PC-3 (cell line): ENCODE measurements around the gene SLC10A7. TPM values are rescaled to one million over a fixed set of nuclear protein-coding genes. Genes with fewer than 3 reads are reported as not detected.

Experiments
- ATAC-seq: fragments of 200-7000 bp; cut with Tn5 transposase; 2 replicates; pipeline ENCODE4 v1.9.1; 2020; ENCODE audit warnings: mild to moderate bottlenecking, moderate library complexity
- BruUV-seq: library from RNA; stranded (reverse); fragments of 400-500 nt; replicated peaks from 2 replicates; lab custom pipeline; 2021; lab: Mats Ljungman, UMichigan
- CTCF ChIA-PET: fragments of 300-600 bp; sonication (Branson Sonifier 250); formaldehyde crosslinking; loops from one replicate; lab custom pipeline; 2022; ENCODE audit warnings: antibody characterized with exemption; lab: Charles Lee
- POLR2A ChIA-PET: fragments of 300-600 bp; sonication (Branson Sonifier 250); formaldehyde crosslinking; loops from one replicate; lab custom pipeline; 2022; ENCODE audit warnings: antibody characterized with exemption; ENCODE audit not compliant: unreplicated experiment; lab: Charles Lee
- DNase-seq: peaks from one replicate; pipeline ENCODE4 v3.0.0-alpha.2; 2015
- H2AFZ ChIP-seq: fragments of 300-600 bp; sonication (generic); 2 replicates; pipeline ENCODE4 v1.6.0; 2016; ENCODE audit warnings: antibody characterized with exemption, low read length
- H3F3A ChIP-seq: fragments of 300-600 bp; sonication (generic); one replicate; pipeline ENCODE4 v1.6.0; 2017; ENCODE audit warnings: antibody characterized with exemption, low read length, control low read depth, mild to moderate bottlenecking; ENCODE audit not compliant: unreplicated experiment
- H3K27ac ChIP-seq: fragments of 300-600 bp; sonication (generic); 2 replicates; pipeline ENCODE4 v1.5.1; 2016; ENCODE audit warnings: mild to moderate bottlenecking, low read length
- H3K27me3 ChIP-seq: fragments of 300-600 bp; sonication (generic); 2 replicates; pipeline ENCODE4 v1.6.1; 2016; ENCODE audit warnings: low read length, mixed read lengths
- H3K36me3 ChIP-seq: fragments of 300-600 bp; sonication (generic); 2 replicates; pipeline ENCODE4 v1.6.1; 2016; ENCODE audit warnings: low read depth, mixed run types, low read length, mixed read lengths
- H3K4me1 ChIP-seq: fragments of 300-600 bp; sonication (generic); 2 replicates; pipeline ENCODE4 v1.5.1; 2016; ENCODE audit warnings: low read length; ENCODE audit not compliant: insufficient read depth
- H3K4me2 ChIP-seq: fragments of 300-600 bp; sonication (generic); 2 replicates; pipeline ENCODE4 v1.6.0; 2016; ENCODE audit warnings: low read length
- H3K4me3 ChIP-seq: fragments of 300-600 bp; sonication (generic); 2 replicates; pipeline ENCODE4 v1.5.1; 2016; ENCODE audit warnings: mild to moderate bottlenecking, low read length, mixed read lengths
- H3K79me2 ChIP-seq: fragments of 300-600 bp; sonication (generic); 2 replicates; pipeline ENCODE4 v1.6.1; 2017; ENCODE audit warnings: low read length, mixed read lengths
- H3K9ac ChIP-seq: fragments of 300-600 bp; sonication (generic); 2 replicates; pipeline ENCODE4 v1.6.0; 2016; ENCODE audit warnings: mild to moderate bottlenecking, low read length
- H3K9me2 ChIP-seq: fragments of 300-600 bp; sonication (generic); replicated peaks from 2 replicates; pipeline ENCODE4 v1.6.1; 2016; ENCODE audit warnings: mixed run types, low read length, mixed read lengths
- H3K9me3 ChIP-seq: fragments of 300-600 bp; sonication (generic); 2 replicates; pipeline ENCODE4 v1.6.1; 2016; ENCODE audit warnings: low read length, mixed read lengths
- H4K20me1 ChIP-seq: fragments of 300-600 bp; sonication (generic); 2 replicates; pipeline ENCODE4 v1.6.1; 2016; ENCODE audit warnings: low read length, mixed read lengths
- CTCF ChIP-seq: fragments of 300-600 bp; sonication (generic); conservative IDR thresholded peaks from 2 replicates; pipeline ENCODE4 v1.5.1; 2017; ENCODE audit warnings: antibody characterized with exemption, low read depth, mild to moderate bottlenecking, low read length
- EZH2 ChIP-seq: fragments of 300-600 bp; sonication (generic); IDR thresholded peaks from one replicate; pipeline ENCODE4 v1.6.1; 2017; ENCODE audit warnings: antibody characterized with exemption, mild to moderate bottlenecking, low read length; ENCODE audit not compliant: unreplicated experiment
- EZH2phosphoT487 ChIP-seq: fragments of 300-600 bp; sonication (generic); IDR thresholded peaks from 2 replicates; pipeline ENCODE4 v1.6.1; 2018; ENCODE audit warnings: mild to moderate bottlenecking, antibody characterized with exemption, low read length, borderline replicate concordance
- intact Hi-C: fragments of 100-400 bp; cut with micrococcal nuclease; formaldehyde crosslinking; loops from 2 replicates; pipeline ENCODE4 v1.9.0; 2023
- total RNA-seq: library from RNA; depleted of rRNA; stranded (reverse); fragments of >200 nt; gene quantifications from 2 replicates; pipeline ENCODE4 v1.2.3, GENCODE V29; 2014

The SLC10A7 gene
- total RNA-seq, 1 experiment from 2014 or later = 9.1 TPM

- no peak for TF ChIP-seq CTCF
- Histone ChIP-seq H3K4me3 (no peak overlapping the region), H3K9ac (no peak overlapping the region), H3K9me3 (no peaks in the 10 kb centered on the region), H3K4me2 (no peak overlapping the region), H3K79me2 (no peaks in the 10 kb centered on the region), H2AFZ (no peak overlapping the region), H3K9me2 (no peaks in the 10 kb centered on the region), H3K27ac (no peak overlapping the region), H3F3A (no peaks in the 10 kb centered on the region), H3K4me1 (no peaks in the 10 kb centered on the region), H3K27me3 (no peaks in the 10 kb centered on the region), H4K20me1 (no peaks in the 10 kb centered on the region), H3K36me3 (no peaks in the 10 kb centered on the region)
- BruUV-seq = no TSS peak
- ATAC-seq (no peak), DNase-seq (no peak)
- intact Hi-C loops = no loop called here
- ChIA-PET CTCF (no interaction called here), POLR2A (no interaction called here)
Measured at GRCh38 chr4:146229406-146229805, 292.3 kb downstream of the SLC10A7 start.

GRCh38 chr4:146224326-146224966 is 297.3 kb downstream of the SLC10A7 start:
- no peaks in the 10 kb centered on the region for H3K36me3 ChIP-seq
- TF ChIP-seq EZH2phosphoT487 (no peak), EZH2 (no peak), CTCF (no peak)
- CTCF ChIA-PET = no interaction called here
- no peak overlapping the region for H3K4me2 ChIP-seq
- ATAC-seq = no peak
- no peak overlapping the region for H2AFZ ChIP-seq
- H3K9me3 ChIP-seq = no peaks in the 10 kb centered on the region
- H3K4me3 ChIP-seq = no peak overlapping the region
- peaks cover 9% of the 10 kb centered on the region for H3K4me1 ChIP-seq
- peak; percentile 7 for DNase-seq
- H3K79me2 ChIP-seq = no peaks in the 10 kb centered on the region
- BruUV-seq = no TSS peak
- H3K9me2 ChIP-seq = no peaks in the 10 kb centered on the region
- H3F3A ChIP-seq = no peaks in the 10 kb centered on the region
- intact Hi-C loops = no loop called here
- H3K27ac ChIP-seq = no peak overlapping the region
- no peak overlapping the region for H3K9ac ChIP-seq
- POLR2A ChIA-PET = no interaction called here
- no peaks in the 10 kb centered on the region for H3K27me3 ChIP-seq
- H4K20me1 ChIP-seq = no peaks in the 10 kb centered on the region

GRCh38 chr4:146222313-146222712 is 299.4 kb downstream of the SLC10A7 start:
- POLR2A ChIA-PET = no interaction called here
- intact Hi-C loops = no loop called here
- Histone ChIP-seq H3K36me3 (no peaks in the 10 kb centered on the region), H3K4me2 (peak overlapping the region; percentile 97), H3K4me3 (peak overlapping the region; percentile 73), H2AFZ (peak overlapping the region; percentile 96), H3K9me2 (no peaks in the 10 kb centered on the region), H3K9ac (peak overlapping the region; percentile 58), H3K9me3 (no peaks in the 10 kb centered on the region), H4K20me1 (no peaks in the 10 kb centered on the region), H3K27ac (no peak overlapping the region), H3F3A (no peaks in the 10 kb centered on the region), H3K27me3 (no peaks in the 10 kb centered on the region), H3K4me1 (peaks cover 9% of the 10 kb centered on the region), H3K79me2 (no peaks in the 10 kb centered on the region)
- no TSS peak for BruUV-seq
- ATAC-seq (peak; percentile 95), DNase-seq (peak; percentile 88)
- TF ChIP-seq CTCF (no peak), EZH2 (no peak), EZH2phosphoT487 (no peak)
- CTCF ChIA-PET = no interaction called here
